Activated CD4-positive, alpha-beta T cell treated with anti-CD3 and anti-CD28 coated beads, Interleukin-2, amount 10 ng/mL, durations not matched to agents 24 days and 14 days (primary cell): ENCODE data around the gene PGGT1B. TPM values are rescaled to one million over a fixed set of nuclear protein-coding genes. Genes with fewer than 3 reads are reported as not detected.

Experiments
- DNase-seq: peaks from one replicate; pipeline ENCODE4 v3.0.0; 2022
- H3K27ac Mint-ChIP-seq: one replicate; pipeline ENCODE4 v1.8.0; 2022; ENCODE audit warnings: mild to moderate bottlenecking, mixed read lengths
- H3K27me3 Mint-ChIP-seq: one replicate; pipeline ENCODE4 v1.8.0; 2022; ENCODE audit warnings: mixed read lengths
- H3K36me3 Mint-ChIP-seq: one replicate; pipeline ENCODE4 v1.8.0; 2022; ENCODE audit warnings: low read depth, mild to moderate bottlenecking, mixed read lengths
- H3K4me1 Mint-ChIP-seq: one replicate; pipeline ENCODE4 v1.8.0; 2021; ENCODE audit warnings: mixed read lengths
- H3K4me3 Mint-ChIP-seq: one replicate; pipeline ENCODE4 v1.8.0; 2022; ENCODE audit warnings: mild to moderate bottlenecking, moderate library complexity, mixed read lengths
- H3K9me3 Mint-ChIP-seq: one replicate; pipeline ENCODE4 v1.8.0; 2021; ENCODE audit warnings: mixed read lengths
- intact Hi-C: fragments of 100-400 bp; cut with micrococcal nuclease; formaldehyde crosslinking; loops from one replicate; pipeline ENCODE4 v1.15.1; 2023
- total RNA-seq: library from RNA; stranded (reverse); gene quantifications from 2 replicates; pipeline ENCODE4 v1.2.3, GENCODE V29; 2022

PGGT1B gene
- total RNA-seq, 1 donor from 2014 or later = 42.0 TPM

GRCh38 chr5:115241881-115242642 is 20.6 kb downstream of the PGGT1B start:
- H3K9me3 Mint-ChIP-seq = no peaks in the 10 kb centered on the region
- H3K27me3 Mint-ChIP-seq = no peaks in the 10 kb centered on the region
- intact Hi-C loops = loop anchor here (2.0 kb wide), 1 partner anchor 33 kb away; no protein-coding TSS in a partner anchor
- H3K27ac Mint-ChIP-seq = no peak overlapping the region
- H3K4me3 Mint-ChIP-seq = no peak overlapping the region
- H3K36me3 Mint-ChIP-seq = peaks cover 12% of the 10 kb centered on the region
- peaks cover 9% of the 10 kb centered on the region for H3K4me1 Mint-ChIP-seq
- DNase-seq = no peak

DNA sequence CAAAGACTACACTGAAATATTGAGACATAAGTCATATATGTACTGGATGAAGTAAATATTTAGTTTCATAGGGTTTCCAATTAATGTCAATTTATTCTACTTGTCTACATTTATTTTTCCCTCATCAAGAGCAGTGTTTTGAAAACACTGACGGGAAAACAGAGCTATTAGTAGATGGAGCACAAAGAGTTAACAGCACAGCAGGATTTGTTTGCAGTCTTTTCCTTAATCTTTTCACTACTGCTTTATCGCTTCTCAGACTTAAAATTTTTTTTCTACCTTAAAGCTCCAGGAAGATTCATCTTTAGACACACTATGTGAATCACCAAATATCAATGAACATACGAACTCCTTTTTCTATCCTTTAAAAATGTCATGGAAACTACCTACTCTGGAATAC is 25.6 kb downstream of the PGGT1B start:
- no peaks in the 10 kb centered on the region for H3K27me3 Mint-ChIP-seq
- no peak for DNase-seq
- intact Hi-C loops = no loop called here
- no peaks in the 10 kb centered on the region for H3K9me3 Mint-ChIP-seq
- H3K4me3 Mint-ChIP-seq = no peak overlapping the region
- no peak overlapping the region for H3K27ac Mint-ChIP-seq
- H3K36me3 Mint-ChIP-seq = peaks cover 22% of the 10 kb centered on the region
- no peaks in the 10 kb centered on the region for H3K4me1 Mint-ChIP-seq

DNA sequence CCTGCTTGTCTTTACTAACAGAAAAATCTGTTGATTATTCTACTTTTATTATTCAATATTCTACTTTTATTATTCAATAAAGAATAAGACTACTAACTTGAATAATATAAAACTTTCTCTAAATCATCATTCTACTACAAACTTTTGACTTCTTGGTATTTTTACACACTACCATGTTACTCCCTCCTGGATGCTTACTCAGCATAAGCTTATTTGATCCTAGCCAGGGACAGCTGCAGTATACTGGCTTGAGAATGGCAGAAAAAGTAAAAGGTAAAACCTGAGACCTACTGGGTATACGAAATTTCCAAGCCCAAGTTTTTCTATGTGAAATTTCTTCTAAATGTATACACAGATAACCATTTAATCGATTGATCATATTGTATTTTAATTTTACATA is 26.1 kb downstream of the PGGT1B start:
- no peak for DNase-seq
- Mint-ChIP-seq H3K27ac (no peak overlapping the region), H3K4me3 (no peak overlapping the region), H3K36me3 (peaks cover 25% of the 10 kb centered on the region), H3K9me3 (no peaks in the 10 kb centered on the region), H3K27me3 (no peaks in the 10 kb centered on the region), H3K4me1 (no peaks in the 10 kb centered on the region)
- intact Hi-C loops = no loop called here

- no peaks in the 10 kb centered on the region for H3K4me1 Mint-ChIP-seq
- no peak overlapping the region for H3K4me3 Mint-ChIP-seq
- no peak for DNase-seq
- no peak overlapping the region for H3K27ac Mint-ChIP-seq
- peaks cover 46% of the 10 kb centered on the region for H3K36me3 Mint-ChIP-seq
- H3K27me3 Mint-ChIP-seq = no peaks in the 10 kb centered on the region
- intact Hi-C loops = no loop called here
- H3K9me3 Mint-ChIP-seq = no peaks in the 10 kb centered on the region
Measured at GRCh38 chr5:115231598-115231997, 31.1 kb downstream of the PGGT1B start.

DNA sequence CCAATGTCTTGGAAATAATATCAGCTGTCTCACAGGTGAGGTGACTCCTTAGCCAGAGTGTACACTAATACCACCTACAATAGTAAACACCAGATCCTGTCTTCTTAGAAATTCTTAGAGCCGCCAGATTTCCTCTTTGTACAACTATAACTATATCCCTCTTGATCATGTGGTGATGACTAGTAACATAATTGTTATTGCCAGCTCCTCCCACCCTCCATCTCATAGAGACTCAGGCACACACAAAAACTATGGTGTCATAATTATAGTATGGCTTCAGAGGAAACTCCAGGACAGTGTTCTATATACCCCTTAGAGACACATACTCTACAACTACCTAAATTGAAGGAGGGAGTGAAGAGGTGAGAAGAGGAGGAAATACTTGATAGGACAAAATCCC is 33.1 kb downstream of the PGGT1B start:
- Mint-ChIP-seq H3K36me3 (peaks cover 44% of the 10 kb centered on the region), H3K27ac (no peak overlapping the region), H3K4me3 (no peak overlapping the region), H3K9me3 (no peaks in the 10 kb centered on the region), H3K4me1 (no peaks in the 10 kb centered on the region), H3K27me3 (no peaks in the 10 kb centered on the region)
- intact Hi-C loops = no loop called here
- DNase-seq = no peak

DNA sequence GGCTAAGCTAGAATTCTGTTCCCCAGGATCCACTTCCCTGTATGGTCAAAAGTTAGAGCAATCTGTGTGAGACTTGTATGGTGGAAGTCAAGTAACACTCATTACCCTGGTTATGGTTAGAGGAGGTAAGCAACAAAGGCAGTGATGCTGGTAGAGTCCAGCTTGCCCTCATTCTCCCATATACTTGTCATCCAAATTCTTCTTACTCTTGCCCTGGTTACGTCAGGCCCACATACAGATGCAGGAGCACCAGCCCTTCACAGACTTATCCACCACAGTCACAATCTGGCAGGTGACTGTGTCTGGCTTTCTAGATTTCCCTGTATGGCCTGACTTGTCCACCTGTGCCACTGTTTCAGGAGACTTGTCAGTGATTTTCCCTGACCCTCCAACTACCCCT is 35.4 kb downstream of the PGGT1B start:
- no peak overlapping the region for H3K4me3 Mint-ChIP-seq
- no peaks in the 10 kb centered on the region for H3K9me3 Mint-ChIP-seq
- DNase-seq = no peak
- intact Hi-C loops = no loop called here
- no peaks in the 10 kb centered on the region for H3K4me1 Mint-ChIP-seq
- H3K27me3 Mint-ChIP-seq = no peaks in the 10 kb centered on the region
- H3K36me3 Mint-ChIP-seq = peaks cover 46% of the 10 kb centered on the region
- no peak overlapping the region for H3K27ac Mint-ChIP-seq

GRCh38 chr5:115214541-115214940 is 48.1 kb downstream of the PGGT1B start:
- no peak overlapping the region for H3K27ac Mint-ChIP-seq
- no peaks in the 10 kb centered on the region for H3K27me3 Mint-ChIP-seq
- no peaks in the 10 kb centered on the region for H3K9me3 Mint-ChIP-seq
- DNase-seq = no peak
- H3K4me3 Mint-ChIP-seq = no peak overlapping the region
- peaks cover 10% of the 10 kb centered on the region for H3K4me1 Mint-ChIP-seq
- intact Hi-C loops = no loop called here
- peaks cover 25% of the 10 kb centered on the region for H3K36me3 Mint-ChIP-seq

DNA sequence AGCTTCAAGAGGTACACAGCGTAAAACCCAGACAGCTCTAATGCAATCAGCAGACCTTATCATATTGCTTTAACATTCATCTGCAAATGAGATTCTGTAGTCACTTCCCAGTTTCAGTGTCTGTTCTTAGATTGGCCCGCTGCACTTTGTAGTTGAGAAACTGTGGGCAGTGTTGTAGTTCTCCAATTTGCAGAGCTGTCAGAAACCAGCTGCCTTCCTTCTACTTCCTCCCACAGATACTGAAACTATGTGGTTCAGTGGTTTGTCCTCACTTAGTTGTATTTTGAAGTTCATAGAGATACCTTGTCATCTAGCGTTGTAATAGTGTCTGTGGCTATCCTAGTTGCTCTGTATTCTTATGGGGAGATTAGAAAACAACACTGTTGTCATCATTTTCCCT is 53.4 kb downstream of the PGGT1B start:
- Mint-ChIP-seq H3K36me3 (peaks cover 23% of the 10 kb centered on the region), H3K4me3 (peak overlapping the region; percentile 24), H3K4me1 (peaks cover 19% of the 10 kb centered on the region), H3K27me3 (no peaks in the 10 kb centered on the region), H3K27ac (peak overlapping the region; percentile 68), H3K9me3 (no peaks in the 10 kb centered on the region)
- intact Hi-C loops = loop anchor here (2.0 to 5.0 kb wide), 5 partner anchors 28 to 633 kb away; partner anchors contain the start of genes AP3S1 and ATG12
- DNase-seq = peak; percentile 90

DNA sequence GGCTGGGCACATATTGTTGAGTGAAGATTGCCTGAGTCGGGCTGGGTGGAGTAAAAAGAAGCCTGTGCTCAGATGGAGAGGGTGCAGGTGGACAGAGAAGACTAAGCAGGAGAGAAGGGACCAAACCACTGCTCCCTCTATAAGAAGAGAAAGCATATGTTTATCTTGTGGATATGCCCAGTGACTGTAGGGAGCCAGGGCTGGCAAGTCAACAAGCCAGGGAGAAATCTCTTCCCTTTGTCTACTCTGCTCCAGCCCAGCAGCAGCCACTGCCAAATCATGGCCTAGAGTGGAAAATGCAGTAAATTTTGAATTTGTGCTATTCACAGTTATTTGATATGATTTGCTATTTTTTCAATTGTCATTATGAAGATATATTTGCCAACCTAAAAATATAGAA is 59.7 kb downstream of the PGGT1B start:
- Mint-ChIP-seq H3K27ac (no peak overlapping the region), H3K27me3 (peaks cover 3% of the 10 kb centered on the region), H3K36me3 (peaks cover 8% of the 10 kb centered on the region), H3K4me3 (no peak overlapping the region), H3K9me3 (no peaks in the 10 kb centered on the region), H3K4me1 (no peaks in the 10 kb centered on the region)
- intact Hi-C loops = no loop called here
- no peak for DNase-seq

DNA sequence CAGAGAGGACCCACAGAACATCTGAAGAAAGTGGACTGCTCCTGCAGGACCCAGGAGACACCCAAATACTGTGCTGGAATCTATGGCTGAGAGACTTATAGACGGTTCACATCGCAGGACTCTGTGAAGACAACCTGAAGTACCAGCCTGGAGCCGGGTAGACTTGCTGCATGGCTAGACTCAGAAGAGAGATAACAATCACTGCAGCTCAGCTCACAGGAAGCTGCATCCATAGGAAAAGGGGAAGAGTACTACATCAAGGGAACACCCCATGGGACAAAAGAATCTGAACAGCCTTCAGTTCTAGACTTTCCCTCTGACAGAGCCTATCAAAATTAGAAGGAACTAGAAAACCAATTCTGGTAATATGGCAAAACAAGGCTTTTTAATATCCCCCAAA is 66.5 kb downstream of the PGGT1B start:
- no peaks in the 10 kb centered on the region for H3K9me3 Mint-ChIP-seq
- peaks cover 9% of the 10 kb centered on the region for H3K27me3 Mint-ChIP-seq
- no peaks in the 10 kb centered on the region for H3K36me3 Mint-ChIP-seq
- intact Hi-C loops = no loop called here
- H3K27ac Mint-ChIP-seq = no peak overlapping the region
- H3K4me1 Mint-ChIP-seq = no peaks in the 10 kb centered on the region
- DNase-seq = no peak
- no peak overlapping the region for H3K4me3 Mint-ChIP-seq

GRCh38 chr5:115194676-115195075 is 68.0 kb downstream of the PGGT1B start:
- no peak overlapping the region for H3K4me3 Mint-ChIP-seq
- no peaks in the 10 kb centered on the region for H3K4me1 Mint-ChIP-seq
- intact Hi-C loops = no loop called here
- no peak overlapping the region for H3K27ac Mint-ChIP-seq
- no peaks in the 10 kb centered on the region for H3K36me3 Mint-ChIP-seq
- peaks cover 10% of the 10 kb centered on the region for H3K27me3 Mint-ChIP-seq
- no peaks in the 10 kb centered on the region for H3K9me3 Mint-ChIP-seq
- no peak for DNase-seq

DNA sequence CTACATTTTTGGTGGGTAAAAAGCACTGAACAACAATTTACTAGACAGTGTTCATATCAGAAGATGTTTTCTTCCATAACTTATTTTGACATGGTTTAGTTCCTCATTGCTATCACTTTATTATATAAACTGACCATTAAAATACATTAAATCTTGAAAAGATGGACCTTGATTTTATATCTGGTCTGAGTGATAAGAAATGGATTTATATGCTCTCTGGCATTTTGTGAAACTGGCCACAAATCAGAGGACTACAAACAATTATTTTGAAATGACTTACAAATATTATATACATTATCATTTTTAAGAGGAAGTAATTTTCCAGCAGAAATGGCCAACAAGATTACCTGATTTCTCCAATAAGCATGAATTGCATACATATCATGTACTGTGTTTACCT is 69.4 kb downstream of the PGGT1B start:
- Mint-ChIP-seq H3K9me3 (no peaks in the 10 kb centered on the region), H3K4me3 (no peak overlapping the region), H3K27ac (no peak overlapping the region), H3K27me3 (peaks cover 11% of the 10 kb centered on the region), H3K36me3 (no peaks in the 10 kb centered on the region), H3K4me1 (no peaks in the 10 kb centered on the region)
- intact Hi-C loops = no loop called here
- DNase-seq = no peak

DNA sequence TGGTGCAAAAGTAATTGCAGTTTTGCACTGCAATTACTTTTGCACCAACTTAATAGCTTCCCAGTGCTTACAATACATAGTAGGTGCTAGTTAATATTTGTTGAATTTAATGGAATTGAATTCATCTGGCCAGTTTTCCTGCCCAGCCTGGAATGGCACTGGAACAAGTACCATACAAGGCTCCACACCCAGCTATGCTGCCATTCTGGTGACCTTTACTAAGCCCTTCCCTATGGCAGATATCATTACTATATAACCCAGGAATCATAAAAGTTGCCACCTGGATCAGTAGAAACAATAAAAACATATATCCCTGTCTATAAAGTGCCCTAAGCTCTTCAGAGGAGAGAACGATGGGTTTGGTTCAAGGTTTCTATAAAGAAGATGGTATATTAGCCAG is 70.6 kb downstream of the PGGT1B start:
- no peak for DNase-seq
- Mint-ChIP-seq H3K27ac (no peak overlapping the region), H3K4me1 (no peaks in the 10 kb centered on the region), H3K36me3 (no peaks in the 10 kb centered on the region), H3K27me3 (peaks cover 10% of the 10 kb centered on the region), H3K4me3 (no peak overlapping the region), H3K9me3 (no peaks in the 10 kb centered on the region)
- intact Hi-C loops = no loop called here

- peaks cover 16% of the 10 kb centered on the region for H3K27me3 Mint-ChIP-seq
- H3K36me3 Mint-ChIP-seq = no peaks in the 10 kb centered on the region
Measured at GRCh38 chr5:115191474-115192031, 71.1 kb downstream of the PGGT1B start.

DNA sequence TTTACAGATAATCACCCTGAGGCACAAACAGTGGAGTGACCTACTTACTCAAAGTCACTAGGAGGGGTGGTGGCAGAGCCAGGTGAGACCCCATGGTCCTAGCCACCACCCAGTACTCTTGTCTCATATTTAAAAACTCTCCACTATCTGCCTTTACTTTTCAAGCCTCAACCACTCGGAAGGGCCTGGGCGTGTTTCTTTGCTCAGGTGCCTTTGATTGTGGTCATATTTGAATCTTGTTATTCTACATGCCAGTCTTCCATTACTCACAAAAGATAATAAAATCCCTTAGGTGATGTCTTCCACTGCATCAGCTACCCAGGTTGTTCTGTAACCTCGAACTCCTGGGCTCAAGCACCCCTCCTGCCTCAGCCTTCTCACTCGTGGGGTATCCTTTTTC is 72.3 kb downstream of the PGGT1B start:
- H3K9me3 Mint-ChIP-seq = no peaks in the 10 kb centered on the region
- H3K4me3 Mint-ChIP-seq = no peak overlapping the region
- no peak for DNase-seq
- H3K4me1 Mint-ChIP-seq = no peaks in the 10 kb centered on the region
- no peaks in the 10 kb centered on the region for H3K36me3 Mint-ChIP-seq
- intact Hi-C loops = no loop called here
- H3K27ac Mint-ChIP-seq = no peak overlapping the region
- peaks cover 18% of the 10 kb centered on the region for H3K27me3 Mint-ChIP-seq

More at GRCh38 chr5:115191474-115192031, 71.1 kb downstream of the PGGT1B start:
- H3K4me1 Mint-ChIP-seq = no peaks in the 10 kb centered on the region
- H3K4me3 Mint-ChIP-seq = no peak overlapping the region
- intact Hi-C loops = no loop called here
- H3K27ac Mint-ChIP-seq = no peak overlapping the region
- H3K9me3 Mint-ChIP-seq = no peaks in the 10 kb centered on the region
- no peak for DNase-seq
